ENCODE data around the gene CDV3. TPM values are rescaled to one million over a fixed set of nuclear protein-coding genes. Genes with fewer than 3 reads are reported as not detected.
A peak's percentile ranks its signal among the peaks of the same experiment; 100 is the strongest.

Gene CDV3
- total and polyA plus RNA-seq, 9 of the 15 experiments (the other 6 are each of a cell fraction or from before 2014, with no cell fraction given) = 72.3 to 273 (median 116) TPM

DNA sequence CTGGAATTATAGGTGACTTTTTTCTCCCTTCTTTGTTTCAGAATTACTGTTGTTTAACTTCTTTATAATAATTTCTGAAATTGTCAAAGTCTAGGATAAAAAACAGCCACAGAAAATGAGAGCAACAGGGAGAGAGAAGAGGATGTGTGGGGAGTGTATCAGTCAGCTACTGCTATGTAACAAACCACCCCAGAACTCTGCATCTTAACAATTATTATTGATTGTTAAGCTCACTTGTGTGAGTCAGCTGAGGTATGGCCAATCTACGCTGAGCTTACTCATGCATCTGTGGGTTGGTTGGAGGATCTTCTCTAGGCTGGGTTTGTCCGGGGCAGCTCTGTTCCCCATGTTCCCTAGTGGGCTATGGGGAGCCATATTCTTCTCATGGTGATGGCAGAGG, 43.7 kb upstream of the CDV3 start:
- Histone ChIP-seq H3K27me3 (ENCODE audit: control insufficient read depth in 2 of 2, insufficient read depth in 2 of 2, low read length in 2 of 2) (no peaks in the 10 kb centered on the region), H3K4me3 (no peak overlapping the region), H3K4me2 (ENCODE audit: insufficient read depth, low read length) (no peak overlapping the region), H3K79me2 (ENCODE audit: control insufficient read depth, insufficient read depth, low read length) (no peaks in the 10 kb centered on the region), H3K9ac (ENCODE audit: insufficient read depth in 1 of 2, low read depth in 2 of 2, low read length in 2 of 2) (no peak overlapping the region), H3K27ac (ENCODE audit: extremely low read depth, low read depth, low read length) (no peak overlapping the region), H4K20me1 (replicated peaks; ENCODE audit: control insufficient read depth, insufficient read depth, low read length) (no peaks in the 10 kb centered on the region; the same call in 1 of the 2 replicates), H3K9me3 (replicated peaks; ENCODE audit: control insufficient read depth, insufficient read depth, low read depth, low read length) (no peaks in the 10 kb centered on the region), H3K9me1 (ENCODE audit: control insufficient read depth, insufficient read depth, low read length) (no peaks in the 10 kb centered on the region), H3K4me1 (replicated peaks in 1 of 2; ENCODE audit: control insufficient read depth in 2 of 2, insufficient read depth in 2 of 2, low read length in 2 of 2) (no peaks in the 10 kb centered on the region), H2AFZ (ENCODE audit: low read depth, low read length) (no peak overlapping the region), H3K36me3 (ENCODE audit: control insufficient read depth, insufficient read depth, low read length) (no peaks in the 10 kb centered on the region)
- TF ChIP-seq RBM25 (IDR thresholded peaks at IDR 0.05; ENCODE audit: low read depth, low read length, severe bottlenecking) = peak; percentile 68
- TF ChIP-seq ATF1 (CRISPR knock-in tag; IDR thresholded peaks at IDR 0.05) = no peak
- no peak for TF ChIP-seq ATF1 (tag; IDR thresholded peaks at IDR 0.05)
- DNase-seq (ENCODE audit: extremely low read depth in 1 of 4, low spot score in 3 of 4) (no peak), FAIRE-seq (no peak), ATAC-seq (no peak)
- intact Hi-C loops (cut with micrococcal nuclease) = no loop called here
- 13% methylated on average over 2 of the region's 2 CpGs for WGBS (ENCODE audit: insufficient coverage, low coverage, missing lambda C conversion rate)
- ChIA-PET POLR2A (no interaction called here), CTCF (ENCODE audit: low intra/inter-chr PET ratio) (no interaction called here)
- in situ Hi-C loops (cut with MboI) = no loop called here
- BruUV-seq (replicated peaks) = no TSS peak

GRCh38 chr3:133531981-133532380, 41.5 kb upstream of the CDV3 start:
- no peak overlapping the region for H3K4me2 ChIP-seq (ENCODE audit: insufficient read depth, low read length)
- ChIA-PET CTCF (ENCODE audit: low intra/inter-chr PET ratio) (no interaction called here), POLR2A (no interaction called here)
- no peaks in the 10 kb centered on the region for H3K79me2 ChIP-seq (ENCODE audit: control insufficient read depth, insufficient read depth, low read length)
- H3K9ac ChIP-seq (ENCODE audit: insufficient read depth in 1 of 2, low read depth in 2 of 2, low read length in 2 of 2) = no peak overlapping the region
- no peaks in the 10 kb centered on the region for H3K27me3 ChIP-seq (ENCODE audit: control insufficient read depth in 2 of 2, insufficient read depth in 2 of 2, low read length in 2 of 2)
- ATAC-seq = no peak
- no peak overlapping the region for H2AFZ ChIP-seq (ENCODE audit: low read depth, low read length)
- no peak for FAIRE-seq
- H3K4me1 ChIP-seq (replicated peaks in 1 of 2; ENCODE audit: control insufficient read depth in 2 of 2, insufficient read depth in 2 of 2, low read length in 2 of 2) = no peaks in the 10 kb centered on the region
- no peaks in the 10 kb centered on the region for H3K9me1 ChIP-seq (ENCODE audit: control insufficient read depth, insufficient read depth, low read length)
- H3K36me3 ChIP-seq (ENCODE audit: control insufficient read depth, insufficient read depth, low read length) = no peaks in the 10 kb centered on the region
- no peaks in the 10 kb centered on the region; the same call in 1 of the 2 replicates for H4K20me1 ChIP-seq (replicated peaks; ENCODE audit: control insufficient read depth, insufficient read depth, low read length)
- no TSS peak for BruUV-seq (replicated peaks)
- no peak overlapping the region for H3K27ac ChIP-seq (ENCODE audit: extremely low read depth, low read depth, low read length)
- H3K4me3 ChIP-seq = no peak overlapping the region
- in situ Hi-C loops (cut with MboI) = no loop called here
- intact Hi-C loops (cut with micrococcal nuclease) = no loop called here
- WGBS (ENCODE audit: insufficient coverage, low coverage, missing lambda C conversion rate) = 0% methylated on average over 4 of the region's 5 CpGs
- H3K9me3 ChIP-seq (replicated peaks; ENCODE audit: control insufficient read depth, insufficient read depth, low read depth, low read length) = no peaks in the 10 kb centered on the region
- no peak for DNase-seq (ENCODE audit: extremely low read depth in 1 of 4, low spot score in 3 of 4)
- TF ChIP-seq ZNF239 (CRISPR knock-in tag; IDR thresholded peaks at IDR 0.05) (no peak), SIN3B (IDR thresholded peaks at IDR 0.05; ENCODE audit: low read depth) (no peak), HOMEZ (CRISPR knock-in tag; IDR thresholded peaks at IDR 0.05) (no peak), ZNF551 (CRISPR knock-in tag; IDR thresholded peaks at IDR 0.05) (no peak), ZEB2 (IDR thresholded peaks at IDR 0.05) (no peak), KLF1 (tag; IDR thresholded peaks at IDR 0.05) (no peak), SMARCA5 (IDR thresholded peaks at IDR 0.05) (no peak), EZH2 (IDR thresholded peaks at IDR 0.05; ENCODE audit: borderline replicate concordance, low read depth, low read length) (no peak)
